Caco-2 (cell line): ENCODE results near the gene NAXD. TPM values are rescaled to one million over a fixed set of nuclear protein-coding genes. Genes with fewer than 3 reads are reported as not detected.
"Not testable (repeated sequence)": the region's sequence is repeated elsewhere in the genome, so short reads cannot be mapped to it uniquely, and the experiment has no call there.

ENCODE experiments used
- Bru-seq: library from RNA; stranded (reverse); fragments of 400-500 nt; gene quantifications from one replicate; lab custom pipeline; 2021; lab: Mats Ljungman, UMichigan
- BruChase-seq, 2 experiments: library from RNA; stranded (reverse); fragments of 400-500 nt; gene quantifications; one replicate each; lab custom pipeline; 2021; lab: Mats Ljungman, UMichigan
- BruUV-seq: library from RNA; stranded (reverse); fragments of 400-500 nt; replicated peaks from 2 replicates; lab custom pipeline; 2021; lab: Mats Ljungman, UMichigan
- CTCF ChIA-PET: fragments of 300-600 bp; sonication (Branson Sonifier 250); formaldehyde crosslinking; loops from one replicate; lab custom pipeline; 2022; ENCODE audit warnings: antibody characterized with exemption; lab: Charles Lee
- POLR2A ChIA-PET: fragments of 300-600 bp; sonication (Branson Sonifier 250); formaldehyde crosslinking; loops from one replicate; lab custom pipeline; 2022; ENCODE audit warnings: antibody characterized with exemption; lab: Charles Lee
- DNase-seq, 2 experiments: peaks; one replicate each; pipeline versions ENCODE4 v3.0.0 to v3.0.0-alpha.2; 2020 to 2022
- H3K27me3 ChIP-seq: replicated peaks from 2 replicates; pipeline ENCODE4 v1.6.0; 2011; ENCODE audit warnings: low read length; ENCODE audit not compliant: control insufficient read depth, insufficient read depth
- H3K36me3 ChIP-seq: 2 replicates; pipeline ENCODE4 v1.5.1; 2011; ENCODE audit warnings: low read length; ENCODE audit not compliant: control insufficient read depth, insufficient read depth
- H3K4me1 ChIP-seq: fragments of 250-450 bp; sonication (Bioruptor Pico); 2 replicates; pipeline ENCODE4 v1.5.1; 2020; ENCODE audit warnings: mild to moderate bottlenecking
- H3K4me3 ChIP-seq: 2 replicates; pipeline ENCODE4 v1.5.1; 2011; ENCODE audit warnings: low read depth, mild to moderate bottlenecking, control low read depth, low read length
- H3K9me3 ChIP-seq: fragments of 250-450 bp; sonication (Bioruptor Pico); 2 replicates; pipeline ENCODE4 v1.5.1; 2020; ENCODE audit warnings: mild to moderate bottlenecking, moderate library complexity
- H3K27ac Mint-ChIP-seq: one replicate; pipeline ENCODE4 v1.8.0; 2022; ENCODE audit warnings: mixed read lengths; ENCODE audit not compliant: unreplicated experiment
- H3K27me3 Mint-ChIP-seq: one replicate; pipeline ENCODE4 v1.8.0; 2022; ENCODE audit warnings: mixed read lengths; ENCODE audit not compliant: insufficient read depth, unreplicated experiment
- H3K36me3 Mint-ChIP-seq: one replicate; pipeline ENCODE4 v1.8.0; 2022; ENCODE audit warnings: mild to moderate bottlenecking, mixed read lengths; ENCODE audit not compliant: insufficient read depth, unreplicated experiment
- H3K4me1 Mint-ChIP-seq: one replicate; pipeline ENCODE4 v1.8.0; 2022; ENCODE audit warnings: low read depth, mixed read lengths; ENCODE audit not compliant: unreplicated experiment
- H3K4me3 Mint-ChIP-seq: one replicate; pipeline ENCODE4 v1.8.0; 2022; ENCODE audit warnings: mild to moderate bottlenecking, moderate library complexity, mixed read lengths; ENCODE audit not compliant: unreplicated experiment
- H3K9me3 Mint-ChIP-seq: one replicate; pipeline ENCODE4 v1.8.0; 2022; ENCODE audit warnings: mixed read lengths; ENCODE audit not compliant: unreplicated experiment
- CTCF ChIP-seq, 2 experiments: fragments of 200-600 bp in 1 of 2; IDR thresholded peaks; 1 replicate in 1 of 2; 2 replicates in 1 of 2; pipeline versions ENCODE4 v1.5.1 to v1.8.0; 2011 to 2022; ENCODE audit warnings: antibody characterized with exemption in 1 of 2, control low read depth in 1 of 2, inconsistent platforms in 1 of 2, low read depth in 1 of 2, low read length in 1 of 2, mild to moderate bottlenecking in 1 of 2, moderate library complexity in 1 of 2; ENCODE audit not compliant: insufficient read depth in 1 of 2, severe bottlenecking in 1 of 2, unreplicated experiment in 1 of 2
- intact Hi-C: fragments of 100-400 bp; cut with micrococcal nuclease; formaldehyde crosslinking; loops from one replicate; pipeline ENCODE4 v1.10.0; 2022; ENCODE audit not compliant: unreplicated experiment
- long read RNA-seq: library from polyadenylated mRNA; stranded (forward); transcript quantifications from one replicate; pipeline ENCODE4 v2.0.0, GENCODE V29; 2022
- total RNA-seq: library from RNA; stranded (reverse); gene quantifications from 2 replicates; pipeline ENCODE4 v1.2.3, GENCODE V29; 2022

The NAXD gene
- total RNA-seq (48.8 and 51.5 TPM in 2 replicates), Bru-seq, nascent RNA (percentile 86 among the genes with signal in this experiment), BruChase-seq, experiment 1, labeled RNA remaining after a 2-hour chase (percentile 88 among the genes with signal in this experiment), BruChase-seq, experiment 2, labeled RNA remaining after a 6-hour chase (percentile 86 among the genes with signal in this experiment)
- long read RNA-seq, transcript NAXD-203 (9 exons, 2,377 nt) = major isoform, 5 of 119 reads
- long read RNA-seq, partial matches to known transcripts = 12 of 119 reads
- long read RNA-seq, other reads (novel, unspliced or antisense) = 97 of 119 reads

GRCh38 chr13:110615322-110616102, at the start of gene NAXD:
TSS of gene NAXD (plus strand) at chr13:110615545. CDS start at chr13:110615602, 57 bp downstream.
- intact Hi-C loops = loop anchor here (1.0 to 2.0 kb wide), 3 partner anchors 15 to 99 kb away; no protein-coding TSS in a partner anchor
- peaks cover 5% of the 10 kb centered on the region for H3K4me1 Mint-ChIP-seq
- Histone ChIP-seq H3K4me1 (peaks cover 33% of the 10 kb centered on the region), H3K4me3 (peak within 1 kb of the TSS; percentile 96), H3K36me3 (no peaks in the 10 kb centered on the region), H3K27me3 (no peaks in the 10 kb centered on the region), H3K9me3 (no peaks in the 10 kb centered on the region)
- H3K27me3 Mint-ChIP-seq = no peaks in the 10 kb centered on the region
- peak; percentile 97 to 98 for DNase-seq
- no peak for TF ChIP-seq CTCF (IDR thresholded peaks at IDR 0.05; ENCODE audit: insufficient read depth in 1 of 2, low read depth in 1 of 2, low read length in 1 of 2, severe bottlenecking in 1 of 2, unreplicated experiment in 1 of 2)
- peak within 1 kb of the TSS; percentile 88 for H3K4me3 Mint-ChIP-seq
- POLR2A ChIA-PET = interaction anchor here (0.6 to 1.3 kb wide), 3 partner anchors 97 to 101 kb away, joined by 3 to 7 read pairs (median 6); no protein-coding TSS in a partner anchor
- BruUV-seq = no TSS peak
- H3K27ac Mint-ChIP-seq = peak within 1 kb of the TSS; percentile 96
- CTCF ChIA-PET = interaction anchor here (0.5 to 1.0 kb wide), 3 partner anchors 13 to 299 kb away, joined by 3 to 4 read pairs (median 3); partner anchors contain the start of gene ANKRD10
- H3K36me3 Mint-ChIP-seq = peaks cover 34% of the 10 kb centered on the region
- no peaks in the 10 kb centered on the region for H3K9me3 Mint-ChIP-seq

- POLR2A ChIA-PET = no interaction called here
- Mint-ChIP-seq H3K36me3 (peaks cover 8% of the 10 kb centered on the region), H3K4me1 (peaks cover 12% of the 10 kb centered on the region), H3K4me3 (no peak overlapping the region), H3K27me3 (no peaks in the 10 kb centered on the region), H3K27ac (no peak overlapping the region), H3K9me3 (peaks cover 11% of the 10 kb centered on the region)
- Histone ChIP-seq H3K36me3 (peaks cover 4% of the 10 kb centered on the region), H3K4me1 (peaks cover 13% of the 10 kb centered on the region; the same call in 1 of the 2 replicates), H3K9me3 (no peaks in the 10 kb centered on the region), H3K27me3 (no peaks in the 10 kb centered on the region), H3K4me3 (no peak overlapping the region)
- no peak for DNase-seq
- BruUV-seq = no TSS peak
- CTCF ChIA-PET = no interaction called here
- intact Hi-C loops = no loop called here
- no peak for TF ChIP-seq CTCF (IDR thresholded peaks at IDR 0.05; ENCODE audit: insufficient read depth in 1 of 2, low read depth in 1 of 2, low read length in 1 of 2, severe bottlenecking in 1 of 2, unreplicated experiment in 1 of 2)
Measured at GRCh38 chr13:110566171-110566570, 49.2 kb upstream of the NAXD start.

GRCh38 chr13:110568612-110569011, 46.7 kb upstream of the NAXD start:
- Histone ChIP-seq H3K9me3 (no peaks in the 10 kb centered on the region), H3K27me3 (no peaks in the 10 kb centered on the region), H3K4me3 (no peak overlapping the region), H3K4me1 (peaks cover under 1% of the 10 kb centered on the region; the same call in 1 of the 2 replicates), H3K36me3 (peaks cover 4% of the 10 kb centered on the region)
- H3K27ac Mint-ChIP-seq = no peak overlapping the region
- ChIA-PET POLR2A (no interaction called here), CTCF (no interaction called here)
- H3K9me3 Mint-ChIP-seq = peaks cover 9% of the 10 kb centered on the region
- peaks cover 8% of the 10 kb centered on the region for H3K36me3 Mint-ChIP-seq
- no peak for TF ChIP-seq CTCF (IDR thresholded peaks at IDR 0.05; ENCODE audit: insufficient read depth in 1 of 2, low read depth in 1 of 2, low read length in 1 of 2, severe bottlenecking in 1 of 2, unreplicated experiment in 1 of 2)
- H3K27me3 Mint-ChIP-seq = no peaks in the 10 kb centered on the region
- intact Hi-C loops = no loop called here
- H3K4me1 Mint-ChIP-seq = peaks cover 20% of the 10 kb centered on the region
- no peak overlapping the region for H3K4me3 Mint-ChIP-seq
- no peak for DNase-seq
- no TSS peak for BruUV-seq

GRCh38 chr13:110569962-110570361, 45.4 kb upstream of the NAXD start:
- H3K4me1 ChIP-seq, BruUV-seq, intact Hi-C loops, H3K9me3 ChIP-seq, H3K27me3 Mint-ChIP-seq, H3K27me3 ChIP-seq, CTCF ChIA-PET, DNase-seq, H3K27ac Mint-ChIP-seq, H3K9me3 Mint-ChIP-seq, H3K4me3 Mint-ChIP-seq, H3K36me3 ChIP-seq, H3K4me1 Mint-ChIP-seq, H3K36me3 Mint-ChIP-seq, H3K4me3 ChIP-seq: not testable (repeated sequence)
- POLR2A ChIA-PET = interaction anchor here (0.6 kb wide), 1 partner anchor 93 kb away, joined by 5 read pairs; no protein-coding TSS in a partner anchor
